Upper lobe of left lung (tissue), 4 donors: ENCODE data around the gene ADRB2.

Experiments used
- EP300 ChIP-seq, 4 donors: sonication (generic); formaldehyde crosslinking; IDR thresholded peaks; one replicate each; pipeline ENCODE4 v1.5.1; 2017; ENCODE audit warnings: antibody characterized with exemption in 4 of 4, control low read depth in 2 of 4
- POLR2A ChIP-seq, 4 donors: fragments of 450-650 bp; IDR thresholded peaks; one replicate each; pipeline ENCODE4 v1.5.1; 2016 to 2017; ENCODE audit warnings: antibody characterized with exemption in 4 of 4, mild to moderate bottlenecking in 2 of 4
- POLR2AphosphoS5 ChIP-seq, 2 donors: sonication (generic); formaldehyde crosslinking; IDR thresholded peaks; one replicate each; pipeline ENCODE4 v1.5.1; 2017; ENCODE audit warnings: antibody characterized with exemption in 2 of 2
- TF ChIP-seq, protein P1 (sequence below), 6 experiments: fragments of 450-650 bp in 4 of 6; fragments of 200-600 bp in 2 of 6; sonication (generic) in 2 of 6; IDR thresholded peaks; one replicate each; pipeline ENCODE4 v1.5.1; 2016 to 2019; ENCODE audit warnings: antibody characterized with exemption in 6 of 6

DNA sequence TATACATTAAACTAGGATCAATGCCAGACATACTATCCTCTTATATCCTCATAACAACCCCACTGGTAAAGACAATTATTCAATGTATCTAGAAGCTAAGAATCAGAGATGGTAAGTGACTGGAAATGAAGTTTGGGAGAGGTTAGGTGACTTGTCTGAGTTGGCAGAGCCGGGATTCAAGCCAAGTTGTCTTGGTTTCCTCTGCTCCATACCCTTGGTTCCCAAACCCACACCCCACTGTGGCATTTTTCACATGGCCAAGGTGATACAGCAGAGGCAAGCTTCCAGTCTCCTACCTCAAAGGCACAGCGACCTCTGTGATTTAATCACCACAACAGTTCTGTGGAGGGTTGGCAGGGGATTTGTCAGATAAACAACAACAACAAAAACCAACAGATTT, 34.7 kb upstream of the ADRB2 start:
- TF ChIP-seq, protein P1, sequence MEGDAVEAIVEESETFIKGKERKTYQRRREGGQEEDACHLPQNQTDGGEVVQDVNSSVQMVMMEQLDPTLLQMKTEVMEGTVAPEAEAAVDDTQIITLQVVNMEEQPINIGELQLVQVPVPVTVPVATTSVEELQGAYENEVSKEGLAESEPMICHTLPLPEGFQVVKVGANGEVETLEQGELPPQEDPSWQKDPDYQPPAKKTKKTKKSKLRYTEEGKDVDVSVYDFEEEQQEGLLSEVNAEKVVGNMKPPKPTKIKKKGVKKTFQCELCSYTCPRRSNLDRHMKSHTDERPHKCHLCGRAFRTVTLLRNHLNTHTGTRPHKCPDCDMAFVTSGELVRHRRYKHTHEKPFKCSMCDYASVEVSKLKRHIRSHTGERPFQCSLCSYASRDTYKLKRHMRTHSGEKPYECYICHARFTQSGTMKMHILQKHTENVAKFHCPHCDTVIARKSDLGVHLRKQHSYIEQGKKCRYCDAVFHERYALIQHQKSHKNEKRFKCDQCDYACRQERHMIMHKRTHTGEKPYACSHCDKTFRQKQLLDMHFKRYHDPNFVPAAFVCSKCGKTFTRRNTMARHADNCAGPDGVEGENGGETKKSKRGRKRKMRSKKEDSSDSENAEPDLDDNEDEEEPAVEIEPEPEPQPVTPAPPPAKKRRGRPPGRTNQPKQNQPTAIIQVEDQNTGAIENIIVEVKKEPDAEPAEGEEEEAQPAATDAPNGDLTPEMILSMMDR (IDR thresholded peaks at IDR 0.05), result no peak
- no peak for TF ChIP-seq POLR2AphosphoS5 (IDR thresholded peaks at IDR 0.05)
- TF ChIP-seq POLR2A (IDR thresholded peaks at IDR 0.05), result no peak
- TF ChIP-seq EP300 (IDR thresholded peaks at IDR 0.05), result no peak
